Activated CD8-positive, alpha-beta memory T cell treated with anti-CD3 and anti-CD28 coated beads for 1 hour (primary cell): ENCODE measurements around the gene ATP6V1C2.
"Not testable (repeated sequence)": the region's sequence is repeated elsewhere in the genome, so short reads cannot be mapped to it uniquely, and the experiment has no call there.

Experiments
- DNase-seq, 2 donors: peaks; one replicate each; pipeline ENCODE4 v3.0.0-alpha.2; 2020; ENCODE audit warnings: low read depth in 1 of 2; ENCODE audit errors: extremely low read depth in 1 of 2

The ATP6V1C2 gene

GRCh38 chr2:10783421-10783820 is 62.0 kb downstream of the ATP6V1C2 start:
- DNase-seq: no peak

- DNase-seq: no peak
These were observed 63.3 kb downstream of the ATP6V1C2 start for GRCh38 chr2:10784719-10785118.

GRCh38 chr2:10785260-10785659 is 63.8 kb downstream of the ATP6V1C2 start:
- no peak for DNase-seq

- no peak for DNase-seq
These were observed 65.0 kb downstream of the ATP6V1C2 start for GRCh38 chr2:10786240-10786982.

GRCh38 chr2:10787176-10787968 is 65.9 kb downstream of the ATP6V1C2 start:
- no peak for DNase-seq

- DNase-seq: no peak
These were observed 67.4 kb downstream of the ATP6V1C2 start for GRCh38 chr2:10788855-10789254.

- no peak for DNase-seq
These were observed 69.0 kb downstream of the ATP6V1C2 start for GRCh38 chr2:10790228-10790973.

GRCh38 chr2:10792001-10792634 is 70.7 kb downstream of the ATP6V1C2 start:
- DNase-seq: no peak

- DNase-seq: no peak
These were observed 71.4 kb downstream of the ATP6V1C2 start for GRCh38 chr2:10792660-10793400.

- no peak for DNase-seq
These were observed 72.4 kb downstream of the ATP6V1C2 start for GRCh38 chr2:10793816-10794215.

GRCh38 chr2:10794876-10795275 is 73.4 kb downstream of the ATP6V1C2 start:
- DNase-seq: no peak

- no peak for DNase-seq
These were observed 74.1 kb downstream of the ATP6V1C2 start for GRCh38 chr2:10795508-10796046.

- DNase-seq: no peak
These were observed 75.3 kb downstream of the ATP6V1C2 start for GRCh38 chr2:10796703-10797102.

GRCh38 chr2:10798783-10799182 is 77.4 kb downstream of the ATP6V1C2 start:
- no peak for DNase-seq

- DNase-seq: no peak
These were observed 78.7 kb downstream of the ATP6V1C2 start for GRCh38 chr2:10800163-10800562.

- DNase-seq: no peak
These were observed 81.2 kb downstream of the ATP6V1C2 start for GRCh38 chr2:10802657-10803056.

- DNase-seq: not testable (repeated sequence)
These were observed 84.6 kb downstream of the ATP6V1C2 start for GRCh38 chr2:10805990-10806389.

GRCh38 chr2:10806543-10806942 is 85.1 kb downstream of the ATP6V1C2 start:
- DNase-seq: no peak

- DNase-seq: no peak
These were observed 89.1 kb downstream of the ATP6V1C2 start for GRCh38 chr2:10810202-10811161.
